Pancreas (tissue), 10 donors: ENCODE measurements around the gene IFT172. TPM values are rescaled to one million over a fixed set of nuclear protein-coding genes. Genes with fewer than 3 reads are reported as not detected.

Experiments used
- ATAC-seq, 4 donors: fragments of 200-7000 bp; cut with Tn5 transposase; one replicate each; pipeline versions ENCODE4 v1.8.0 to v1.9.1; 2020; ENCODE audit warnings: mild to moderate bottlenecking in 4 of 4, moderate library complexity in 4 of 4
- DNase-seq, 6 donors: peaks; one replicate each; pipeline ENCODE4 v3.0.0-alpha.2; 2020
- FAIRE-seq: peaks from 2 replicates; lab custom pipeline; 2012; peaks lifted over from hg19 to GRCh38; lab: Jason Lieb, UNC
- H3K27ac ChIP-seq, 4 donors: fragments of 200-600 bp; sonication (generic); 1 replicate in 3 of 4; 2 replicates in 1 of 4; pipeline versions ENCODE4 v1.5.0 to v1.8.0; 2020
- H3K27me3 ChIP-seq, 4 donors: fragments of 200-600 bp; one replicate each; pipeline ENCODE4 v1.8.0; 2021
- H3K36me3 ChIP-seq, 3 donors: fragments of 200-600 bp; sonication (generic) in 1 of 3; one replicate each; pipeline versions ENCODE4 v1.5.0 to v1.8.0; 2020 to 2021
- H3K4me1 ChIP-seq, 3 donors: fragments of 200-600 bp; one replicate each; pipeline ENCODE4 v1.8.0; 2021
- H3K4me3 ChIP-seq, 4 donors: fragments of 200-600 bp; sonication (generic) in 2 of 4; one replicate each; pipeline versions ENCODE4 v1.5.0 to v1.8.0; 2020 to 2021
- H3K9me3 ChIP-seq, 4 donors: fragments of 200-600 bp; one replicate each; pipeline ENCODE4 v1.8.0; 2021
- CTCF ChIP-seq, 4 donors: fragments of 200-600 bp; sonication (generic) in 3 of 4; IDR thresholded peaks; one replicate each; pipeline versions ENCODE4 v1.5.0 to v1.8.0; 2021; ENCODE audit warnings: antibody characterized with exemption in 4 of 4
- WGBS, 2 donors: extraction: QIAGEN DNeasy Blood & Tissue Kit; methylation state at CpG; one replicate each; pipeline ENCODE4 v1.1.7; 2013; 5-methylcytosine and 5-hydroxymethylcytosine counted together
- intact Hi-C, 3 donors: fragments of 100-400 bp; cut with DNase I; formaldehyde crosslinking; loops; one replicate each; pipeline versions ENCODE4 v1.11.1 to v1.14.2; 2022
- polyA plus RNA-seq, 2 donors: library from polyadenylated mRNA; stranded (reverse); fragments of 200-250 nt; gene quantifications; one replicate each; pipeline ENCODE4 v1.2.3, GENCODE V29; 2013
- total RNA-seq, 6 donors: library from RNA; stranded (reverse); fragmentation: NEBNext Ultra II Directional in 4 of 6; extraction: Animal tissue kit (Norgen Biotek cat#: 25700) in 4 of 6; gene quantifications; one replicate each; pipeline versions ENCODE4 v1.2.1 to v1.2.4, GENCODE V29; 2021 to 2023
- donor health status: healthy with polysubstance abuse.
- donor health status: DM: no; HTN: no; CAD: no; lungs with moderate emphysema.
- donor health status: DM: no; HTN: no; CAD: no.
- donor health status: control.
- donor health status: control.
- donor health status: Bipolar disorder and iron deficiency.
- donor health status: DM: yes; HTN: yes; CAD: no.
- donor health status: DM: no; HTN: no; CAD: no.
- donor health status: DM: no; HTN: no; CAD: no.
- donor health status: DM: yes; HTN: yes; CAD: no.

The IFT172 gene
- total and polyA plus RNA-seq, 8 donors = 10.1 to 56.2 (median 16.2) TPM

DNA sequence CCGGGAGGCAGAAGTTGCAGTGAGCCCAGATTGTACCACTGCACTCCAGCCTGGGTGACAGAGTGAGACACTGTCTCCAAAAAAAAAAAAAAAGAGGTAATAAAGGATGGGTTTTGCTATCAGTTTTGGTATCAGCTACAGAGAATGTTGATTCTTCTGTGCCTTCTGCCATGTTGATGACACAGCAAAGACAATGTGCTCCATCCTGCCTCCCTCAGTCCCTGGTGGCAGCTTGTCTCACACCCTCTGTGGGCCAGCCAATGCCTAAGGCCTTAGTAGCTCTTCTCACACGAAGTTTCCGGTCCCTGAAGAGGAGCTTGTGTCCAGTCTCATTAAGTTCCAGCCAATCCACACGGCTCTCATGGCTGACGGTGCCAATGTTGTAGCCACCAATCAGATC lies 17.6 kb downstream of the IFT172 start:
- intact Hi-C loops = no loop called here
- WGBS, 2 donors = 88 to 95% methylated on average over 5 of the region's 5 CpGs

GRCh38 chr2:27464443-27464842 lies 25.1 kb downstream of the IFT172 start:
- no peak for FAIRE-seq
- no peak for ATAC-seq
- Histone ChIP-seq H3K4me3 (no peak overlapping the region), H3K9me3 (no peaks in the 10 kb centered on the region), H3K27me3 (no peaks in the 10 kb centered on the region), H3K4me1 (no peaks in the 10 kb centered on the region), H3K27ac (no peak overlapping the region), H3K36me3 (peaks cover 0 to 3% (median 0%) of the 10 kb centered on the region in 3 donors)
- DNase-seq = no peak
- no peak for TF ChIP-seq CTCF (IDR thresholded peaks at IDR 0.05)
- intact Hi-C loops = no loop called here
- 96 to 99% methylated on average over 7 of the region's 7 CpGs for WGBS, 2 donors

More for the DNA sequence above, 17.6 kb downstream of the IFT172 start:
- Histone ChIP-seq H3K27ac (no peak overlapping the region), H3K27me3 (no peaks in the 10 kb centered on the region), H3K9me3 (no peaks in the 10 kb centered on the region), H3K4me1 (no peaks in the 10 kb centered on the region), H3K36me3 (peaks cover 0 to 19% (median 0%) of the 10 kb centered on the region in 3 donors), H3K4me3 (no peak overlapping the region)
- ATAC-seq (no peak), FAIRE-seq (no peak), DNase-seq (no peak)
- no peak for TF ChIP-seq CTCF (IDR thresholded peaks at IDR 0.05)

DNA sequence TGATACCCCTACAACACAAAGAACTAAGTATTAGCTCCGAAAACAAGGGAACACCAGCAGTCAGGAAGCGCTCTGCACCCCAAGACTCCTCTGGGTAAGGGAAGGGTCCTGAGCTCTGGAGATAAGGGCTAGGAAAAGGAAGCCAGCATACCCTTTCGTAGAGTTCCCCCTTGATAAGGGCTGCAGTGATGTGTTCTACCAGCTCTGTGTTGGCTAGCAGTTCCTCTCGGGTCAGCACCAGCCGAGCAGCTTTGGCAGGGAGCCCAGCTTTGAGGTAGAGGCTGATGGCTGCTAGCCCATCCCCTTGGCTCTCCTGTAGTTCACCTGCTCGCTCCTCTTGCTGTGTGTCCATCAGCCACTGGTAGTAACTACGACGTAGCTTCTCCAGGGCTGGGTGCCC lies 28.4 kb downstream of the IFT172 start:
- no peaks in the 10 kb centered on the region for H3K4me1 ChIP-seq
- no peak overlapping the region for H3K27ac ChIP-seq
- 78 to 84% methylated on average over 8 of the region's 8 CpGs for WGBS, 2 donors
- no peaks in the 10 kb centered on the region for H3K27me3 ChIP-seq
- ATAC-seq = no peak
- FAIRE-seq = no peak
- TF ChIP-seq CTCF (IDR thresholded peaks at IDR 0.05) = no peak
- intact Hi-C loops = no loop called here
- no peak overlapping the region for H3K4me3 ChIP-seq
- peaks cover 0 to 29% (median 0%) of the 10 kb centered on the region in 3 donors for H3K36me3 ChIP-seq
- peak in 1 of 6 donors; percentile 33 for DNase-seq
- no peaks in the 10 kb centered on the region for H3K9me3 ChIP-seq

GRCh38 chr2:27453968-27454367 lies 35.6 kb downstream of the IFT172 start:
- DNase-seq (no peak), ATAC-seq (no peak), FAIRE-seq (no peak)
- Histone ChIP-seq H3K27me3 (no peaks in the 10 kb centered on the region), H3K9me3 (no peaks in the 10 kb centered on the region), H3K27ac (no peak overlapping the region), H3K4me1 (no peaks in the 10 kb centered on the region), H3K36me3 (peaks cover 0 to 38% (median 9%) of the 10 kb centered on the region in 3 donors), H3K4me3 (no peak overlapping the region)
- TF ChIP-seq CTCF (IDR thresholded peaks at IDR 0.05) = no peak
- WGBS, 2 donors = 86 to 91% methylated on average over 7 of the region's 7 CpGs
- intact Hi-C loops = no loop called here

DNA sequence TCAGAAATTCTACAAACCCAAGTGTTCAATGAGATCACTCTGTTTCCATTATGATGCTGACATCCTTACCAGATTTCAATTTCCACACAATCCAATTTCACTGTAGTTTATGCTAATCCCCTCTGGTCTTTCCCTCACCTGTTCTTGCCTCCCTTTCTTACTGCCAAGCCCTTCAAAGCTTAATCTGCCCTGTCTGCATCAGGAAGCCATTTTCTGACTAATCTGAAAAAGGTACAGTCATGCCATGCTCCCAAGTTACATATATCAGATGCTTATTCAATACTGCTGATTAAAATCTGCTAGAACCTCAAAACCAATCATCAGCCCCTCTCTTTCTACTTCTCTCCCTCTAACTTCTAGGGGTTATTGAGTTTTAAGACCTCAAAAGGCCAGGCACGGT lies 38.4 kb downstream of the IFT172 start:
- Histone ChIP-seq H3K9me3 (no peaks in the 10 kb centered on the region), H3K36me3 (peaks cover 0 to 26% (median 9%) of the 10 kb centered on the region in 3 donors), H3K4me3 (no peak overlapping the region), H3K4me1 (no peaks in the 10 kb centered on the region), H3K27me3 (no peaks in the 10 kb centered on the region), H3K27ac (no peak overlapping the region)
- TF ChIP-seq CTCF (IDR thresholded peaks at IDR 0.05) = no peak
- WGBS, 2 donors = 44 to 53% methylated on average over 1 of the region's 1 CpG
- intact Hi-C loops = no loop called here
- no peak for ATAC-seq
- no peak for FAIRE-seq
- DNase-seq = no peak
